GM21367 (cell line): ENCODE measurements around the gene COPS2.
A peak's percentile ranks its signal among the peaks of the same experiment; 100 is the strongest.
"Not testable (repeated sequence)": the region's sequence is repeated elsewhere in the genome, so short reads cannot be mapped to it uniquely, and the experiment has no call there.

Experiments used
- ATAC-seq: cut with Tn5 transposase; IDR thresholded peaks from one replicate; pipeline ENCODE4 v1.9.1; 2021; ENCODE audit not compliant: unreplicated experiment

The COPS2 gene

DNA sequence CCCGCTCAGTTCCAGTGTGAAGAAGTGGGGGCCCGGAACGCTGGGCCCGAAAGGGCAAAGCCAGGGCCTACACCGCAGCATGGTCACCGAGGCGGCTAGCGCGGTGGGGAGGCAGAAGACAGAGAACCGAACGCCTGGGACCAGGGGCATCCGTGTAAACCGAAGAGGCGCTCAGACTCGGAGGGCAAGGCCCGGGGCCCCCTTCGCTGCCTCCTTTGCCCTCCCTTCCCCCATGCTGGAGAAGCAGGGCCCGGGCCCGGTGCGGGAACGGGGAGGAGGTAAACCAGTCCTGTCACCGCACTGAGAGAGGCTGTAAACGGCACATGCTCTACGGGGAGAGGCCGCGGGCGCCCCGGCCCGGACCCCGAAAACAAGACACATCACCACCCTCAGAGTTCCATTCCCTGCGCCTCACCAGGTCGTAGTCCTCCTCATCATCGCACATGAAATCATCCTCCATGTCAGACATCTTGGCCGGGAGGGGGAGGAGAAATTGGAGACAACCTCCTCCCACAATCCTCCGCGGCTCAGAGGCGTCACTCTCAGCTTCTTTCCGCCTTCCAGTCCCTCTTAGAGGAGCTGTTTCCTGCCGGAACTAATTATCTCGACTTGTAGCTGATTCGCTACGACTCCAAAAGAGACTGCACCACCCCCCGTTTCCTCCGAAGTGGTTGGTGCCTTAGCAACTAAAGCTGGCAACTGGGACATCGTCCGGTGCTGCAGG, at the start of gene COPS2:
TSS of gene COPS2 (minus strand) at position 490 of the 724 bp plus-strand sequence. CDS start at position 469, 21 bp downstream.
- peak; percentile 93 for ATAC-seq

DNA sequence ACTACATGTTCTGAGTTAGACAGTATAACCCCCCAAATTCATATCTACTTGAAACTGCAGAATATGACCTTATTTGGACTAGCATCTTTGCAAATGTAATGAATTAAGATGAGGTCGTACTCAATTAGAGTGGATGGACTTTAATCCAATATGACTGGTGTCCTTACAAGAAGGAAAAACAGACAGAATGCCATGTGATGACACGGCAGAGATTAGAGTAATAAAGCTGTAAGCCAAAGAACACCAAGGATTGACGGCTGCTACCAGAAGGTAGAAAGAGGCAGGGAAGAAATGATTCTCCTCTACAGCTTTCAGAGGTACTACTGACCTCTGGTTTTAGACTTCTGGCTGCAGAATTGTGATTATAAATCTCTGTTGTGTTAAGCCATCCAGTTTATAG, 44.9 kb upstream of the COPS2 start:
- ATAC-seq: no peak

DNA sequence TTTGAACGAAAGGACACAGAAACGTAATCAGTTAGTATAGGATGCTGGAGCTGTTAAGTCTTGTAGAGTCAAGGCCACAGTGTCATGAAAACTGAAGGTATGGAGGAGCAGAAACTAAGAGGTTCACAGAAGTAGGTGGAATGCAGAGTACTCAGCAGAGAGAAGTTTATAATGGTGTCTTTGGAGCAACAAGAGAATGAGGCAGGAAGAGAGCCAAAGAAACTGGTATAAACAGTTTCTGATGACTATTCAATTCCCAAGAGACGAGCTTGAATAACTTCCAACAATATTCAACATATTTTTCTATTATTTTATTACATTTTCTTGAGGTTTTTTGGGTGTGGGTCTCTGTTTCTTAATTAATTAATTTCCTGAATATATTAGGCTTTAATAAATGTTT, 44.3 kb upstream of the COPS2 start:
- ATAC-seq: no peak

DNA sequence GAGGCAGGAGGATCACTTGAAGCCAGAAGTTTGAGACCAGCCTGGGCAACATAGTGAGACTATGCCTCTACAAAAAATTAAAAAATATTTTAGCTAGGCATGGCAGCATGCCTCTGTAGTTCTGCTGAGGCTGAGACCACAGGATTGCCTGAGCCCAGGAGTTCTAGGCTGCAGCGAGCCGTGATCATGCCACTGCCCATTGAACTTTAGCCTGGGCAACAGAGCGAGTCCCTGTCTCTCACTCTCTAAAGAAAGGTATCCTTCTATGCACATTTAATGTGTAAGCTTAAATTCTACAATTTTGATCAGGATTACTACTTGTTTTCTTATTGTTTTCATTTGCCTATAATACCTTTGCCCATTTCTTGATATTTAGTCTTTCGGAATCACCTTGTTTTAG, 41.5 kb upstream of the COPS2 start:
- no peak for ATAC-seq

DNA sequence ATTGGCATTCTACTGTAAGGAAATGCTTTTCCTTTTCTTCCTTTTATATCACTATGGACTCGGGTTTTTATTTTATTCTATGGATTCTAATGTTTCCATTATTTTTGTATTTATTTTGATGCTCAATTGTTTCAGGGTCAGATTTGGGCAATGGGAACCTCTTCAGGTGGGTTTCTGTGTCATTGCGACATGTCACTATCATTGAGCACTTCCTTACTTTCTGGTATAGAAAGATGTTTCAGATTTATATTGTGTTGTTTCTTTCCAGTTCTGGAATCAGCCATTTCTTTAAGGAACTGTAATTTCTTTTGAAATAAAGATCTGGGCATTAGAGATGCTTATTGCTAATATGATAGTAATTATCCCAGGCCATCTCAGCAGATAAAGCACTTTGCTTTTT, 36.5 kb upstream of the COPS2 start:
- no peak for ATAC-seq

DNA sequence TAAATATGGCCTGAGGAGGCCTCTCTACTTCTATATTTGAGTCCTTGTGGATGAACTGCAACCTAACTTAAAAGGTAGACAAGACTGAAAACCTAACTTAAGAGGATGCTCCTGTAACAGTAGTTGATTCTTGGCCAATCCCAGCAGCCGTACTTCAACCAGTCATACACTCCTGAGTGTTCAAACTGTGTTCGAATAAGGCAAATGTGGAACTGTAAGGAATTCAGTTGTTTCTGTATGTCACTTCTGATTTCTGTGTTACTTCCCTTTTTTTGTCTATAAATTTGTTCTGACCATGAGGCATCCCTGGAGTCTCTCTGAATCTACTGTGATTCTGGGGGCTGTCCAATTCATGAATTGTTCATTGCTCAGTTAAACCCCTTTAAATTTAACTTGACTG, 35.2 kb upstream of the COPS2 start:
- ATAC-seq: no peak

DNA sequence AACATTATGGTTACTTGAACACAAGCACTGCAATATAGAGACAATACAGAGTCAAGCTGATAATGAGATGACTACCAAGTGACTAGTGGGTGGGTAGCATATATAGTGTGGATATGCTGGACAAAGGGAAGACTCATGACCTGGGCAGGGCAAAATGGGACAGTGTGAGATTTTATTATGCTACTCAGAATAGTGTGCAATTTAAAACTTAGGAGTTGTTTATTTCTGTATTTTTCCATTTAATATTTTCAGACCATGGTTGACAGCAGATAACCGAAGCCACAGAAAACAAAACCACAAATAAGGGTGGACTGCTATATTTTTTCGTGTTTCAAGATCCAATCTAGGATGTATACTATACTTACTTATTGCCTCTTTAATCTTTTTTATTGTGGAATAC, 34.2 kb upstream of the COPS2 start:
- no peak for ATAC-seq

DNA sequence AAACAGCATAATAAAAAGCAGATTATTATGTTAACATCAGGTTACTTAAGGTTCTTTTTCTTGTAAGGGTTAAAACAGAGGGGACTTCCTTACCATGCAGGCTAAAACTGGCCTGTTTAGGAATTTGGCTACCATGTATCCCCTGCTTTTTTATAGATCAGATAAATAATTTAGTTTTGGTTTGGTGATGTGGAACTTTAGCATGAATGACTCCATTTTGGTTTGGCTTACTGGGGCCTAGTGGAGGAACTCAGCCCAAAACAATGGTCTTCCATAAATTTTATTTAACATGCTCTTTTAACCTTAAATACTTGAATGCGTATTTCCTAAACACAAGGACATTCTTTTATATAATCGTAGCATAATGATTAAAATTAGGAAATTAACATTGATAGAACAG, 33.5 kb upstream of the COPS2 start:
- ATAC-seq: no peak

DNA sequence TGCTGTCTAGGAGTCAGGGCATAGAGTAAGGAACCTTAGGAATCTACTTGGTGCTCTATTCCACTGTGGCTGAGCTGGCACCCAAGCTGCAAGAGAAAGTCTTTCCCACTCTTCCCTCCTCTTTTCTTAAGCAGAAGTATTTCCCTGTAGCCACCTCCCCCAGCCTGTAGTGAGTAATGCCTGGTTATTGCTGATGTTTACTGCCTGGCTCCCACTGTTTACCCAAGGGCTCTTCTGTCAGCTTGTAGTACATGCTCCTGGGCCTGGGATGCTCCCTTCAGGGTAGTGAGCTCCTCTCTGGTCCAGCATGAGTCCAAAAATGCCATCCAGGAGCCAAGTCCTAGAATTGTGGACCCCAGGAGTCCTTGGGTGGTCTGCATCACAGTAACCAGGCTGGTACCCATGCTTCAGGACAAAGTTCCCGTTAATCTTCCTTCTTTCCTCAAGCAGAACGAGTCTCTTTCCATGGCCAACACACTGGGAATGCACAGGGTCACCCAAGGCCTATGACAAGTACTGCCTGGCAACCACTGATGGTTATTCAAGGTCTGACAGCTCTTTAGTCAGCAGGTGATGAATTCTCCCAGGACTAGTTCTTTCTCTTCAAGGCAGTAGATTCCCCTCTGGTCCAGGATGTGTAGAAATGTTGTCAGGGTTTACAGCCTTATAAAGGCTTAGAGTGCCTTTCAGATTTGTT, 32.3 kb upstream of the COPS2 start:
- ATAC-seq: no peak

DNA sequence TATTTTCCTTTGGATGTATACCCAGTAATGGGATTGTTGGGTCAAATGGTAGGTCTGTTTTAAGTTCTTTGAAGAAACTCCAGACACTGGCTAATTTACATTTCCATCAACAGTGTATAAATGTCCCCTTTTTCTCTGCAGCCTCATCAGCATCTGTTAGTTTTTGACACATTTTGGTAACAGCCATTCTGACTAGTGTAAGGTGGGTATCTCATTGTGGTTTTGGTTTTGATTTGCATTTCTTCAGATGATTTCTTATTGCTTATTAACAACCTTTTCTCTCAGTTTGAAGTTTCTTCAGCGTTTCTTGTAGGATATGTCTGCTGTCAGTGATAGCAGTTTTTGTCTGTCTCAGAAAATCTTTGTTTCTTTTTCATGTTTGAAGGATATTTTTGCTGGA, 30.1 kb upstream of the COPS2 start:
- ATAC-seq: no peak

DNA sequence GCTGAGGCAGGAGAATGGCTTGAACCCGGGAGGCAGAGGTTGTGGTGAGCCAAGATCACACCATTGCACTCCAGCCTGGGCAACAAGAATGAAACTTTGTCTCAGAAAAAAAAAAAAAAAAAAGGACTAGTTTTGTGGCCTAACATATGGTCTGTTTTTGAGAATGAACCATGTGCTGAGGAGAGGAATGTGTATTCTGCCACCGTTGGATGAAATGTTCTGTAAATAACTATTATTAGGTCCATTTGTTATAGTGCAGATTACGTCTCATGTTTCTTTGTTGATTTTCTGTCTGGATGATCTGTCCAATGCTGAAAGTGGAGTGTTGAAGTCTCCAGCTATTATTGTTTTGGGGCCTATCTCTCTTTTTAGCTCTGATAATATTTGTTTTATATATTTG, 28.3 kb upstream of the COPS2 start:
- ATAC-seq: not testable (repeated sequence)

DNA sequence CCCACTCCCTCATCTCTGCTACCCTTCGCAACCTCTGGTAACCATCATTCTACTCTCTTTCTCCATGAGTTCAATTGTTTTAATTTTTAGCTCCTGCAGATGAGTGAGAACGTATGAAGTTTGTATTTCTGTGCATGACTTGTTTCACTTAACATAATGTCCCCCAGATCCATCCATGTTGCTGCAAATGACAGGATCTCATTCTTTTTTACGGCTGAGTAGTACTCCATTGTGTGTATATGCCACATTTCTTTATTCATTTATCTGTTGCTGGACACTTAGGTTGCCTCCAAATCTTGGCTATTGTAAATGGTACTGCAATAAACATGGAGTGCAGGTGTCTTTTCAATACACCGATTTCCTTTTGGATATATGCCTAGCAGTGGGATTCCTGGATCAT, 26.7 kb upstream of the COPS2 start:
- ATAC-seq: no peak

DNA sequence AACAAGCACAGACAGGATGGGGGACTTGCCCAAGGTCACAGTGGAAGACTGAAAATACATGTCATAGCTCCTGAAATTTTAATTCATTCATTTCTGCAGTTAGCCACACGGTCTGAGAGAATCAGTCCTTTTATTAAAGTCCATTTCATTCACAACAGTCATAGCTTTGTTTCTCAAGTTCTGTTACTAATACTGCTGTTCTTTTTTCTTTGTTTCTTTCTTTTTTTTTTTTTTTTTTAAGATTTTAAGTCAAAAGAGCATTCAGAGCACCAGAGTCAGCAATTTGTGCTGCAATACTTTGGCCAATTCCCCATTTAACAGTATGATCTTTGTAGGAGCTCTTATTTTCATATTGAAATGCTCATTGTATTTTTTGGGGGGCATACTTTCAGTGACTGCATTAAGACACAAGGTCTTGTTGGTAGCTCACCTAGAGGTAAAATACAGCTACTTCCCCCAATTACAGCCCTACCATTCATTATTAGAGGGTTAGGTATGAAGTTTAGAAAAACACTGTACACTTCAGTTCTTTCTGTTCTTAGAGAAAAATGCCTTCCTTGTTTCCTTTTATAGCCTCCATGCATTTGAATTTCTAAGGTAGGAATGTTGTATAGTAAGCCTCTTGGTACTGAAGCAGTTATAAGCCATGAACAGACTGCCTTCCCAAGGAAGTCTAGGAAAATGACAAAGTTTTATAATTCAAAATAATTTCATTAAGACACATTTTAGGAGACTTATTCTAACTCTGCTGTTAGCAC, 24.2 kb upstream of the COPS2 start:
- no peak for ATAC-seq

DNA sequence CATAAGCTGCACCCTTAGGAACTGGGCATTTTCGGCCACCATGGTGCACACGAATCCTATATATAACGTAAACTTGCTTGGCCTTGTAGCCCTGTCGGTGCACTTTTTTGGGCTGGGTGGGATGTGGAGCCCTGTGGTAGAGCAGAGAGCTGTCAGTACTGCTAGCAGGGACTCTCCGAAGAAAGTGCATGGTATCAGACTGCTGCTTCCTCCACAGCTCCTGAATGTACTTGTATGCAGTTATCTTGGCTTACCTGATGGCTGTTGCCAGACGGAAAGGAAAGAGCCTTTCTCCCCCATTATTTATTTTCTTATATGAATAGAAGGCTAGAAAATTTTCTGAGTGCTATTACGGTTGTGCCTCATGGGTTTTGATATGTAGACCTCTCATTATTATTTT, 23.1 kb upstream of the COPS2 start:
- ATAC-seq: no peak

DNA sequence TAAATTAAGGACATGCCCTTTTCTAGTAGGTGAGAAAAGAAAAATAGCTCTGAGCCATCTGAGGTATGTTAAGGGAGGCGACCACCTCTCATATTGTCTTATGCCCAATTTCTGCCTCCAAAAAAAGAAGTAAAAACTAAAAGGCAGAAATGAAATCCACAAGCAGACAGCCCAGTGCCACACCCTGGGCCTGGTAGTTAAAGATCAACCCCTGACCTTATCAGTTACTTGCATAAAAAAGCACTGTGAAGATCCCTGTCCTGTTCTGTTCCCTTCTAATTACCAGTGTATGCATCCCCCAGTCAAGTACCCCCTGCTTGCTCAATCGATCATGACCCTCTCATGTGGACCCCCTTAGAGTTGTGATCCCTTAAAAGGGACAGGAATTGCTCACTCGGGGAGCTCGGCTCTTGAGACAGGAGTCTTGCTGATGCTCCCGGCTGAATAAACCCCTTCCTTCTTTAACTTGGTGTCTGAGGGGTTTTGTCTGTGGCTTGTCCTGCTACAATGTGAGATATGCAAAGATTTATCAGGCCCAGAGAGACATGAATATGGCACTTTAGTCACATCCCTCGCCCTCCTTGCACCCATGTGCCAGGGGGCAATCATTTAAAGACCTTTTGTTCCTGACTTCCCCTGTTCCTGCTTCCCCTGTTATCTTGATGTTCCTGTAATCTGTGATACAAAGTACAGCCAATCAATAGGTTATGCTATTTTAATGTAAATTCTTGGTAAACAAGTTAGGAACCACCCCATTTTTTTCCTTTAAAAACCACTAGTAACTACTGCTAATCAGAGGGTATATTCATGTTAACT, 20.4 kb upstream of the COPS2 start:
- not testable (repeated sequence) for ATAC-seq

DNA sequence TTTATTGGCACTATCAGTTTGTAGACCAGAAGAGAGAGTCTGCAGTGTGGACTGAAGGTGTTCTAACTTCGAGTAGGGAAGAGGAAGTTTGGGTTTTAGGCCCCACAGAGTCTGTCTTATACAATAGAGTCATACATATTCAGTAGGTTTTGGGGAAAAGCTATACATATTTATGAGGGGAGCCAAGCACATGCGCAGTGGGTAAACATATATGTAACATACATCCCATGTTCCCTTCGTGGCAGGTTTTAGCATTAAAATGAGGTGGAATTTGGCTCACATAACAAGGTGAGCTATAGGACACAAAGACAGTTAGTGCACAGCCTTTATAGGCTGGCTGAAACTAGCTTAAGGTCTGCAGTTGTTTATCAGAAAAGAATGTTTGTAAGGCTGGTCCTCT, 19.5 kb upstream of the COPS2 start:
- ATAC-seq: no peak

DNA sequence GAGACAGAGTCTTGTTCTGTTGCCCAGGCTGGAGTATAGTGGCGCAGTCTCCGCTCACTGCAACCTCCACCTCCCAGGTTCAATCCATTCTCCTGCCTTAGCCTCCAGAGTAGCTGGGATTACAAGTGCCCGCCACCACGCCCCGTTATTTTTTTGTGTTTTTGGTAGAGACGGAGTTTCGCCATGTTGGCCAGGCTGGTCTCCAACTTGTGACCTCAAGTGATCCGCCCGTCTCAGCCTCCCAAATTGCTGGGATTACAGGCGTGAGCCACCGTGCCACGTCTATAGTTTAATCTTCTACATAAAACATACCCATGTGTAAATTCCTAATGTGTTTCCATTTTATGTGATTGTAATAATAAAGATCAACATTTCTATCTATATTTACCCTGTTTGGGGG, 16.4 kb upstream of the COPS2 start:
- no peak for ATAC-seq

DNA sequence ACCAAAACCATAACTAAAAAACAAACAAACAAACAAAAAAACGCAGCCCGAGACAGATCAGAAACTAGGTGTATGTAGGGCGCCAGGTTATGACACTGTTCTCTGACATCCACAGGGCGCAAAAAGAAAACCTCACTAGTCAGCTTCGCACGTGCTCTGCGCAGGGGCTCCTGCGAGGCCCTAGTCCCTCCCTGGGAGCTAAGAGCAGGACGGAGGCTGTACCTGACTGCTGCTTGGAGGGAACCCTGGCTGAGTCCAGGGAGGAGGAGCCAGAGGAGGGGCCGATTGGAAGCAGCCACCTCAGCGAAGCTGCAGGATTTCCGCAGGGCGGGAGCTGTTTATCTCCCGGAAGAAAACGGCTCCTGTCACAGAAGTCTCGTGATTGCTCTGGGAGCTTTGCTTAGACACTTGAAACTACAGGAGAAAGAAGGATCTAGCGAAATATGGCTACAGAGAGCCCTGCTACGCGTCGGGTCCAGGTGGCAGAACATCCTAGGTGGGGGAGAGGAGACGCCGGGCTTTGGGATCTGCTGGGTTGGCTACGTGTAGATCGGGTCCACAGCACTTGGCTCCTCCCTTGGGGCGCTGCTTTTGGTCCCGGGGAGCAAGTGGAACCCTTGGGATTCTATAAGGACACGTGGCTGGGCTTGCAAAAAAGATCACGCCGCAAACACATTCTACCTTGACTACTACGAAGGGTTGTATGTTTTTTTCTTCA, 14.6 kb upstream of the COPS2 start, which contains the start of gene GALK2:
TSS of gene GALK2 (plus strand) at position 368 of the 718 bp plus-strand sequence. CDS start at position 444, 76 bp downstream.
- peak; percentile 96 for ATAC-seq

DNA sequence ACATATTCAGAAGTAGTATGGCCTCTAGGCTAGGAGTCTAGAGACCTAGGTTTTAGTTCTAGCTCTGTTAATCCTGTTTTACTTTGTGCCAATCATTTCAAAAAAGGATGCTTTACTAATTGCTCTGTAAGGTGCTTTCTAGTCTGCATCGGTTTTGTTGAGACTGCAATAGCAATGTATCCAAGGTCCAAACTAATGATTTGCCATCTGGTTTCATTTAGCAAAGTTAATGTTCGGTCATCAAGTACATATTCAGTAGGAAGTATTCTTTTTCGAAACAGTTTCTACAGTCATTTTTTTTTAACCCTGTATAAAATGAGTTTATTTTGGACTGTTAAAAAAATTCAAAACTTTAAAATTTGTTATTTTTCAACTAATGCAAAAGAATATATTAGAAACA, 12.6 kb upstream of the COPS2 start:
- no peak for ATAC-seq

DNA sequence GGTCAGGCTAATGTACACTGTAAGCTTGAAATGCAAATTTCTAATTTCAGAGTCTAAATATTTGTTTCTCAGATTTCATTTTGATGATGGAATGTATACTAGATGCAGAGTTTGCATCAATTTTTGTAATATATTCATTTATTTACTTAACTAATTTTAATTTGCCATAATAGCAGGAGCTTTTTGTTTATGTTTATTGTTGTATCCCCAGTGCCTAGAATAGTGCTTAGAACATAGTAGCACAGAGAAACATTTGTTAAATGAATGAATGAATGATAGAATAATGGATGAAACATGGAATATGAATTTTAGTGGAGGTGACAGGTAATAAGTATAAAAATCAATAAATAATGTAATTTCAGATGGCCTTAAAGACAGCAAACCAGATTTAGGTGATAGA, 9.5 kb upstream of the COPS2 start:
- no peak for ATAC-seq
